Activated T-cell treated with anti-CD3 and anti-CD28 coated beads, Interleukin-2, amount 50 U/mL, for 1 hour (primary cell): ENCODE results near the gene AMBRA1.
"Not testable (repeated sequence)": the region's sequence is repeated elsewhere in the genome, so short reads cannot be mapped to it uniquely, and the experiment has no call there.

Experiments used
- DNase-seq: peaks from one replicate; pipeline ENCODE4 v3.0.0-alpha.2; 2020

The AMBRA1 gene

DNA sequence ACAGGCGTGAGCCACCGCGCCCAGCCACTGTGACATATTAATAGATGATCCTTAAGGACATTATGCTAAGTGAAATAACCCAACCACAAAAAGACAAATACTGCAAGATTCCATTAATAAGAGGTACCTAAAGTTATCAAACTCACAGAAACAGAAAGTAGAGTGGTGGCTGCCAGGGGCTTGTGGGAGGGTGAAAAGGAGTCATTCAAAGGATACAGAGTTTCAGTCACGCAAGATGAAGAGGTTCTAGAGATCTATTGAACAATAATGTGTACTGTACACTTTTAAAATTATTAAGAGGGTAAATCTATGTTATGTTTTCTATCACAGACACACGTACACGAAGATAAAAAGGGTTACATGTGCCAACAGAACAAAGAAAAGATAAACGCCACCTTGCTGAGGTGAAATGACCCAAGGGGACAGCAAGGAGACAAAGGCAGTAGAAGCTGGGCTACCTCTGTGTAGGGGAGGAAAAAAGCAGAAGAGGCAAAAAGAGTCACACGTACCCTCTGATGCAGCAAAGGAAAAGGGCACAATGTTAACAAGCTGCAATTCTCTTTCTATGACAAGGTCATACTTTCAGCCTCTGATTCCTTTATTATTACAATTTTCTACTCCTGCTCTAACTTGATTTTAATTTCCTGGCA lies 65.3 kb downstream of the AMBRA1 start:
- no peak for DNase-seq

DNA sequence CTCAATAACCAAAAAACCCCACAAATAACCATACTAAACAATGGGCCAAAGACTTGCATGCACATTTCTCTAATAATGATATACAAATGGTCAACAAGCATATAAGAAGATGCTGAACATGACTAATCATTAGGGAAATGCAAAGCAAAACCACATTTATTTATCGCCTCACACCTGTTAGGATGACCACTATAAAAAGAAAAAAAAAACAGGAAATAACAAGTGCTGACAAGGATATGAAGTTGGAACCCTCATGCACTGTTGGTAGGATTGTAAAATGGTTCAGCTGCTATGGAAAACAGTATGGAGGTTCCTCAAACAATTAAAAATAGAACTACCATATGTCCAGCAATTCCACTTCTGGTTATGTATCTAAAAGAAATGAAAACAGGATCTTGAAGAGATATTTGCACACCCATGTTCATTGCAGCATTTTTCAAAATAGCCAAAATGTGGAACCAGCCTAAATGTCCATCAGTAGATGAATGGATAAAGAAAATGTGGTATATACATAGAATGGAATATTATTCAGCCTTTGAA lies 66.2 kb downstream of the AMBRA1 start:
- DNase-seq: no peak

DNA sequence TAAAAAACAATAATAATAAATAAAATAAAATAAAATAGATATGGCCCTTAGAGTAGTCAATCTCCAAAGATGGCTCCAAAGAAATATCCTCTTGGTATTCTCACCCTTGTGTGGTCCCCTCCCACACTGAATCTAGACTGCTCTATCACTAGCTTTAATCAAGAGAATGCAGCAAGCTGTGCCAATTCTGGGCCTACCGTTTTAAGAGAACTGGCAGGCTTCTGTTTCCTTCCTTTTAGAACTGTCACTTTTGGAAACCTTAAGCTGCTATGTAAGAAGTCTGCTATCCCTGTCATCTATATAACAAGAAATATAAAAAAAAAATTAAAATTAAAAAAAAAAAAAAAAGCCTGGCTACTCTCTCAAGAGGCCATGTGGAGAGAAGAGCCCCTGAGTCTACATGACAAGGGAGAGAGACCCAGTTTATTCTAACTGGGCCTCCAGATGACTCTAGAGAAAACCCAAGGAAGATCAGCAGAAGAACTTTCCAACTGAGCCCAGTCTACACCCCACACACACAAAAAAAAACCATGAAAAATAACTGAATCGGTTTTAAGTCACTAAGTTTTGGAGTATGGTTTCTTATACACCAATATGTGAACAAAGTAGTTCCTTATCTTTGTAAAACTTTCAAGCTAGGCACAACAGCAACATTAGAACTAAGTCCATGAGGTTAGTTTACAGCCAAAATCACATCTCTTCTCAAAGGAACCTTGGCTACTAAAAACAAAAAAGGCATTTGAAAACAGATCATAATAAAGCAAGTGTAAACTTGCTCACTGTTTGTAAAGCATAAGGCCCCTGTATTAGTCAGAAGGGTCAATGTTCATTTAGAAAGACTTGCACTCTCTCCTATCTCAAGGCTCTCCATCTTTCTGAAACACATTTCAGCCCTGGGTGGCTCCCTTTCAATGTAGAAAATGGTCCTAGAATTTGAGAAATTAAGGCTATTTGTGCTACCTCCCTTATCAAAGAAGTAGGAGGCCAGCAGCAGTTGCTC lies 67.3 kb downstream of the AMBRA1 start:
- DNase-seq: no peak

DNA sequence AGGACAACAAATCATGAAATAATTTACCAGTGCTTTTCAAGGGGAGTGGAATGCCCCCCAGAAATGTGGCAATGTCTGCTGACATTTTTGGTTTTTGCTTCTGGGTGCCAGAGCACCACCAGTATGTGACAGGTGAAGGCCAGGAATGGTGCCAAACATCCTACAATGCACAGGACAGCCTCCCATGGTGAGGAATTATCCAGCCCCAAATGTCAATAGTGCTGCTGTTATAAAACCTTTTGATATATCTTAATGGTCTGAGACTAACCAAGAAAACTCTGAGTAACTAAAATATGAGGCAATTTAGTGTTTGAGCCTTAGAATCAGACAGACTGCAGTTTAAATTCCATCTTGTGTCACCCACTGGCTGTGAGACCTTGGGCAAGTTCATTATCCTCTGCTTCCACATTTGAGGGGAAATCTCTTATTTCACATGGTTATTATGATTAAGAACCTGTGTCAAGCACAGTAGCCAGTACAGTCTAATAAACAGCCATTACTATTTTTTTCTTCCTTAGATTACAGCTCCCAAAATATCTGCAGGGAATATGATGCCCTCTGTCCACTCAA lies 69.5 kb downstream of the AMBRA1 start:
- no peak for DNase-seq

DNA sequence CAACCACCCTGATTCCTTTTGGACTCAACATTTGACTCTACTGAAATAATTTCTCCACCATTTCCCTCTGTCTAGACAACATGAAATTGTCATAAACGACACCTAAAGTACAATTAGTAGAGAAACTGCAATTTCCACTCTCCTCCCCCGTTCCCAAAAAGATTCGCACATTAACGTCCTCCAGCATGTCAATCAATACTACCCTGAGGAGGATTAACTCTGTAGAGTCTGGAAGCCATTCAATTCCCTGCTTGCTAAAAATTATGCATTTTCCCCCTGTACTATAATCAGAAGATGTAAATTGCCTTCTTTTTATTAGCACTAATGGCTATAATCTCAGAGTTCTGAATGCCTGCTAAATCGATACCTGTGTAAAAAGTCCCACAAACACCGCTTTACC lies 70.5 kb downstream of the AMBRA1 start:
- DNase-seq: no peak

DNA sequence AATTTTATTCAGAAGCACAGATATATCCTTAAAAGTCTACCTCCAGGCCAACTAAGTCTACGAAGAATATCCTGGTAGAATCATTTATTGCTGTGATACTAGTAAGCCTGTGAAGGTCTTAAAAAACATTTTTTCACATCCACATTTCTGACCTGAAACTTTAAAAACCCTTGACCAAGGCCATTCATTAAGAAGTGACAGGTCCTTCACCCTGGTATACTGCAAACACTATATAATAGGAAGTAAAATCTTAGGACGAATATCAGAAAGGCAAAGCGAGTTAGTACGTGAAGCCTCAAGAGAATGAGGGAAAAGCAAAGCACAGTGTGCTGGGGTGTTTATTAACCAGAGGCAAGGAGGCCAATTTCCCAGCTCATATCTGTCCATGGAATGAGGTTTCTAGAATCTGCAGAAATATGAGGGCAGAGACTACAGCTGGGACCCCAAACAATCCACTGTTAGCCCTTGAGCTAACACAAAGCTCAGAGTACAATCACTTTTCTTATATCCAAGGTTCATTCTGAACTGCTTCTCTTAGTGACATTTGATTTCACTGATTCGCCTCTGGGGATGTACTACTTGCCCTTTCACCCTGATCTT lies 71.0 kb downstream of the AMBRA1 start:
- DNase-seq: no peak

DNA sequence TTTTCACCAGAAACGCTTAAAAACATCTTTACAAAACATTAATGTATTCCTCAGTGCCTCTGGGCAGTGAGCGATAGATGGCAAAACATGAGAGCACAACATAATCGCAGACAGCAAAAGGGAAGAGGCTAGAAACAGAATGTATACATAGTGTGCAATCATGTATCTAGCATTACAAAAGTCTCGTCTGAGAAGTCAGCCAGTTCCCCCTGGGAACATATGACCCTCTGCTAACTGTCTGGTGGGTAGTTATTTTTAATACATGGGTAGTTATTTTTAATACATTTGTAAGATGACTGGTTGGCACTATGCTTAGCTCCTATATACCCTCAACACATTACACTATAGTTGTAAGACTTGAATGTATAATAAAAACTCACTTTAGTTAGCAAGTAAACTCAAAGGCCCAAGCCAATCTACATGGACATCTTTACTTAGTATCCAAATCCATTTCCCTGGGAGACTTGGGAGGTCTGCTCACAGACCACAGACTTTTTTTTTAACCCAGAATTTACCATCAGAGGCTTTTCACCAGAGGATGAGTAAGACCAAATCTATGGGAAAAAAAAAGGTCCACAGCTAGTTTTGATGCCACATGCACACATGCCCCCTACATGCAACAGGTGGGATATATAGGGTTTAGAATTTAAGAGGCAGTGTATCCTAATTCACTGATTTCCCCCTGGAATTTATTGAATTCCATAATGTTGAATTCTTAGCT lies 71.7 kb downstream of the AMBRA1 start:
- no peak for DNase-seq

DNA sequence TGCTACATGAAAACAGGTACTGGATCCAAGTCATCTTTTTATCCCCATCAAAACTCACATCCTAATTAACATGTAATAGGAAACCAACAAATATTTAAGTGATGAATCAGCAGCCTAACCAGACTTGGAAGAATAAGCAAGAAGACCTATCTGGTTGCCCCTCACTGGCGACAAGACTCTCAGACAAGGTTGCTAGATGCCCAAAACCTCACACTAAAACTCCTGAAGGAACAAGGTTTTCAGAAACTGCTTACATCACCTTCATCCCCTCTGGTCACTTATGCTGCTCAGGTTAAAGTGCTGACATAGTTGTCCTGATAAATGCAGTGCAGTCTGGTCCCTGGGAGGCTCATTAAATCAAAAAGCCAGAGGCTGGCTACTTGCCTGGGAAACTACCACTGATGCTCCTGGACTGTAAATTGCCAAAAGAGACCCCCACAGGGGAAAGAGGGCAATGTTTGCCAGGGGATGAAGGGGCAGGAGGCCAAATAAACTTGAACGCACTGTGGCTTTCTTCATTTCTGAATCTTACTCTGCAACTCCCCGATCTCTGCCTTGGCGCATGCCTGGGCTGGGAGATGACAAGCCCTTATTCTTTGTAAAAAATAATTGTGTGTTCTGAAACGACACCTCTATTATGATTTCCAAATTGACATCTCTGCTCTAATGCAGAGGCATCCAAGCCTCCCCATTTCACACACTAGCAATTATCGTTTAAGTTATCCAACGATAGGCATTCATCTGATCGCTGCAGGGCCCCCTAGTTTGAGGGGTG lies 72.7 kb downstream of the AMBRA1 start:
- DNase-seq: no peak

DNA sequence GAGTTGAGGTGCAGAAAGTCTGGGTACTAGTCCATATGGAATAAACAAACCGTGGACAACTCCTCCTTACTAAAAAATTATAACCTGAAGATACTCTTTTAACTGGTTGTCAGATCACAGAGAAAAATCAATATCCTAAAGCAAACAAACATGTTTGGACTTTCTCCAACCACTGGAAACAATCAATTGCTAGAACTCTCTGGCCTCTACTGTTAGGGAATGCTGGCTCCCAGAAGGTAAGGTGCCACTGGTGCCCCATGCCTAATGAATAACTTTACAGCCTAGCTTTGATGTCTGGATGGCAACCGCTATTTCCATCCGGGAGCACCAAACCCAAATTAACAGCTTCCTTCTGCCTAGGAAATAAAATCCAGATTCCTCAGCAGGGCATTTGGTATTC lies 74.5 kb downstream of the AMBRA1 start:
- DNase-seq: no peak

DNA sequence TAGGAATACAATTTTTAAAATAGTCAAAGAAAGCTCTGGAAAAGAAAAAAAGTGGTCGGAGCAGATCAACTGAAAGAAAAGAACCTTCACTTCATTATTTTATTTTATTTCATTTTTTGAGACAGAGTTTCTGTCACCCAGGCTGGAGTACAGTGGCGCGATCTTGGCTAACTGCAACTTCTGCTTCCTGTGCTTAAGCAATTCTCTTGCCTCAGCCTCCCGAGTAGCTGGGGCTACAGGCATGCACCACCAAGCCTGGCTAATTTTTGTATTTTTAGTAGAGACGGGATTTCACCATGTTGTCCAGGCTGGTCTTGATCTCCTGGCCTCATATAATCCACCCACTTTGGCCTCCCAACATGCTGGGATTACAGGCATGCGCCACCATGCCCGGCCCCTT lies 74.9 kb downstream of the AMBRA1 start:
- not testable (repeated sequence) for DNase-seq

DNA sequence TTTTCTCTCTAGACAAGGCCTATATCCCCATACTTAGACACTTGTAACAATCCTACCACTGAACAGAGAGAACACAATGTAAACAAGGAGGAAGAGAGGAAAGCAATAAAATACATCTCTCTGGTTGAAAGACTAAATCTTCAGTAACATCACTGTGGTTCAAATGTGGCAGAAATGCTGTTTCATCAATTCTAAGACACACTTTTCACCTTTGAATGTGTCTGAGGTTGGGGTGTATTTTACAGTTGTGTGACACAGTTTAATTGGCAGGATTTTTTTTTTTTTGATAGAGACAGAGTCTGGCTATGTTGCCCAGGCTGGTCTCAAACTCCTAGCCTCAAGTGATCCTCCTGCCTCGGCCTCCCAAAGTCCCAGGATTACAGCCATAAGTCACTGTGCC lies 79.5 kb downstream of the AMBRA1 start:
- no peak for DNase-seq

DNA sequence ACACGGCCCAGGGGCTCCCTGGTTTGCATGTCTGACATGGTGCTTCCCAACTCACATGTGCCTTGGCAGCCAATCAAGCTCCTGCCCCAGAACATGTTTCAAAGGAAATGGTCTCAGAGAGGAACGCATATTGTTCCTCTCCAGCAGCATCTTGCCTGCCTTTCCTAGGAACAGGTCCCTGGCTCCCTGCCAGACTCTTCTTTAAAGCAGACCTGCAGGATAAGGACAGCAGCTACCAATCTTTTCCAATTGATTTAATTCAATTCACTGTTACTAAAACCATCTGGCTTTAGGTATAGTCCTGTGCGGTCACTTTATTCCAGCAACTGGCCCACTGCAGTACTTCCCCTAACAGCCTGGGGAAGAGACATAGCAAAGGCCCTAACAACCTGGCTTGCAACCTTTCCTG lies 79.9 kb downstream of the AMBRA1 start:
- DNase-seq: no peak

DNA sequence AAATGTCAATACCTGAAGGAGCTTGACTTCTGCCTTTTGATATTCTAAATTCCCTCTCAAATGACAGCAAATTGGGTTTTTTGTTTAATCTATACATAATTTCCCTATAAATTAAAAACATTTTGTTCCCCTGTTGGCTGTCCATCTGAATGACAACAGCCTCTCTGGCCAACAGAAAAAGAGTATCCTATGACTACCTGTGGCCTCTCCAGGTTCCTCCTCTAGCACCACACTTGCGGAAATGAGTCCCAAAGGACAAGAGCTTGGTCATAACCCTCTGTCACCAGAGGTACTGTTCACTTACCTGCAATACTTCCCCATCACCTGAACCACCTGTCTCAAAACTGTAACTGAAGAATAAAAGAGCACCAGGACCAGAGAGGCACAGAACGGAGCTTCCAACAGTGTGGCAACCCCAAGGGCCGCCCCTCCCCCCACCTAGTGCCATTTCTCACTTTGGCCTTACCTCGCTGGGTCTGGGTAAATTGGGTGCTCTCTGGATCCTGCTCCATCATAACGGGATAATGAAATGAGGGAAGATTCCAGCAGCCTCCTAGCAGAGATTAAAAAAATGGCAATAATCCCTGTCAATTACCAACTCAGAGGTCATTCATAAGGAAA lies 81.5 kb downstream of the AMBRA1 start:
- no peak for DNase-seq

DNA sequence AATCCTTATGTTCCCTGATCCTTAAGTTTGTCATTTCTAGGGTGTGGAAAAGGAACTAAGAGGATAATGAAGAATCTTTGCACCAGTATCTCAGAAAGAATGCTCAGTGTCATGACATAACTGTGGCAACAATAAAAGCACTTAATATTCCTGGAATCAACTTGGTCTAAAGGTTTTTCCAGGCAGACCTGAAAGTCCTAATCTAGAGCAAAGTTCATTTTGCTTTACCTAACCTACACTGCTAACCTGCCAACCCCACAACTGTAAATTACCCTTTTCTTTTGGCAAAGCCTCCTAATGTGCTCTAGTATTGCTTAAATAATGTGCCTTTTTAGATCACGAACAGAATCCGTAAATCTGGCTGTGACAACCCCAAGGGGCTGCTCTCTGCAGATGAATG lies 82.5 kb downstream of the AMBRA1 start:
- DNase-seq: no peak

DNA sequence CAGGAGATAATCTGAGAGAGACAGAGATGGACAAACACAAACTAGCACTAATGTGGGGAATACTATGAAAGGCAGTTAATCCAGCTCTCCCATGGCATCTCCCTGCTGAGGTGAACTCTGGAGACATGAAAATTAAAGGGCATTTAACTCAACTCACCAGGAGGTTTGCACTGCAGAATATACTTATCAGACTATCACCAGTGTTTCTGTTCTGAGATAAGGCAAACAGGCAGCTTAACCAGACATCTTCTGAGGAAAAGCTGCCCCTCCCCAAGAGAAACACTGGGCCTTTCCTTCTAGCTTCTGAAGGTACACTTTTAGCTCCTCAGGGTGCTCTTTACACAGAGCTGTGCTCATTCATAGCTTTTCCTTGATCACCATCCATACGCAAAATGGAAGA lies 85.5 kb downstream of the AMBRA1 start:
- no peak for DNase-seq

DNA sequence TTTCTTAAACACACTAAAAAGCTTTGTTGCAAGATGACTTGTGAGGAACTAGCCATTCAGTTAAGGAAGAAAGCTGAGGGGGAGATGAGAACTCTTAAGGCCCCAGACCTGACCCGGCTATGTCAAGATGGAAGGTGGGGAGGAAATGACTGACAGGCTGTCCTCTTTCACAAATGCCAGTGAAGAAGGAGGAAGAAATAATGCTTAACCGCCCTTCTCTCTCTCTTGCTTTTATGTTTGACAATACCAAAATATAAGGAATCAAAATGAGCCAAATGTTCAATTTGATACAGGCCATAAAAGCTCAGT lies 87.4 kb downstream of the AMBRA1 start:
- no peak for DNase-seq

DNA sequence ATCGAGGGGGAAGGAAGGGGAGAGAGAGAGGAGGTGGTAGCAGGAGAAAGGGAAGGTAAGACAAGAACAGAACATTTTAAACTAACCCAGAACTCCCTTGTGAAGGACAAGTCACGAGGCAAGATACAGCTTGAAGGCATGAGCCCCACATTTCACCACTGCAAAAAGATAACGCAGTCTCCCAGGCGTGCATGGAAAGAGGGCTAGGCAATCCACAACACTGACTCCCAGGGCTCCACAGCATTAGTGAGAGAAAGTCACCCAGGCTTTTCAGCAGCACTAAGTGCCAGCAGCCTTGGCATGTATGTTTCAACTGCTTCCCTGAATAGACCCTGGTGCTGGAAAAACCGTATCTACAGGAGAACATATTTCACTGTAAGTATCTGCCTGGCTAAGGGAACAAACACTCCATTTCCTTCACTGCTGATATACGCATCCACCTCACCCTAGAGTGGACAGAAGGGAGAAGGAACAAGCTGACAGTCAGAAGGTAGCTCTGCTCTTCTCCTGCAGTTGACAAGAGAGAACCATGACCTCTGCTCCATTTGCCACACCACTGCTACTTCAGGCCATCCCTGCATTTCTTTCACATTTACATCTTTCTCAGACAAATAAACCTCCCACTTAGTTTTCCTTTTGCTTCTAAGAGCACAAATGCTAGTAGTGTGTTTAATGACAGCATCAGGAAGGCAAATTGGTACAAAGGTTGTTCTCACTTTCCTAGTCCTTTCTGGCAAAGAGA lies 87.9 kb downstream of the AMBRA1 start:
- no peak for DNase-seq

DNA sequence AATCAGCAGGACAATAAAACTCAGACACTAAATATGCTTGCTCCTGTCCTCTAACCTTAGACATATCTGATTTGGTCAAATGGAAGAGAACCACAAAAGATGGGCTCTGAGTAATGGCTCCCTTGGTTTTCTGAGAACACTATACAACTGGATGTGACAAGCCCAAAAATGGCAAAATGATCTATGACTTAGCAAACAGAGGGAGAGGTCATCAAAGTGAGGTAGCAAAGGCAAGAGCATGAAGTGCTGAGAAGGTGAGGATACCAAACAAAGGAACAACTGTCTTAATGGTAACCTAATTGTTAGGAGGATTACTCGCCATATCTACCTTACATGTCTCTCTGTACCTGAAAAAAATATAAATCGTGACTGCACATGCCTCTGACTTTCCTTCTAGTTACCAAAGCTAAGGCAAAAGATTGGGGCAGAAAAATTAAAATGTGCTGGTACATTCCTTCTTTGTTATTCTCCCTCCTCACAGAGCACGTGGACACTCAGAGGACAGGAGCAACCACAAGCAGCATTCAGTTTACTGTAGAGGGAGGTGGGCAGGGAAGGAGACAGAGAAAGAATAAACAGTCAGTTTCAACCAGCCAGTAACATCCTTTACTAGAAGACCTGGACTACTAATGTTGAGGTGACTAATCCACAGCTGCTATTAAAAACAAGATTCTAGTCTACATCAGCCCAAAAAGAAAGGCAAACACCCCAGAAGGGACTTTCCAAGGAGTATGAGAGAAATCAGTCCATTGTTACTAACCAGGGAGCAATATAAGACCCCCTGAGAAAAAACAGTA lies 88.8 kb downstream of the AMBRA1 start:
- DNase-seq: no peak

DNA sequence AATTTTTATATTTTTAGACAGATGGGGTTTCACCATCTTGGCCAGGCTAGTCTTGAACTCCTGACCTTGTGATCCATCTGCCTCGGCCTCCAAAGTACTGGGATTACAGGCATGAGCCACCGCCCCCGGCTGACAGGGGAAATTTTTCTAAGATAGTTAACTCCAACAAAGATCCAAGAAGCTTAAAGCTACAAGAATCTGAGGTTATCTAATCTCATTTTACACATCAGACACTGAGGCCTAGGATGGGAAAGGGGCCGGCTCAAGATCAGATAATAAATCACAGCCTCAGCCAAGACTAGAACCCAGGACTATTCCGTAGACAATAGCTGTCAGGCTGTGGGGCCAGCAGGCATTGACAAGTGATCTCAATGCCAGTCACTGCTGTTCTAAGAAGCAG lies 94.0 kb downstream of the AMBRA1 start:
- no peak for DNase-seq

DNA sequence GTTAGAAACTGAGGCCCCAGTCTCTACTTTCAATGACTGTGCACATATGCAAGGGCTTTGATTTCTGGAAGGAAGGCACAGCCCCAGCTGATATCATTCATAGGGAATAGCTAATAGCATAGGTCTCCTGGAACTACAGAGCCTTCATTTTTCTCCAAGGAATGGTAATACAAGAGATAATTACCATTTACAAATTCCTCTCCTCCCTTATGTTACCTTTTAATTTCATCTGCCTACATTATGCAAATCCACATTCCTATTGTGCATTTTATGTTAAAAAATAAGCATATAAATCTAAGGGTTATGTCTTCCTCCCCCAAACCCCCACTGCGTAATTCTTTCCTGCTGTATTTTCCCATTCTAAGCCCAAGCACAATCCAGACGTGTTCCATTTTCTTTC lies 94.9 kb downstream of the AMBRA1 start:
- DNase-seq: no peak
